GM18907 (cell line): ENCODE results near the gene PLIN1.

Experiments
- ATAC-seq: cut with Tn5 transposase; IDR thresholded peaks from one replicate; pipeline ENCODE4 v1.9.1; 2021; ENCODE audit warnings: mild to moderate bottlenecking, moderate library complexity; ENCODE audit not compliant: unreplicated experiment

Gene PLIN1

DNA sequence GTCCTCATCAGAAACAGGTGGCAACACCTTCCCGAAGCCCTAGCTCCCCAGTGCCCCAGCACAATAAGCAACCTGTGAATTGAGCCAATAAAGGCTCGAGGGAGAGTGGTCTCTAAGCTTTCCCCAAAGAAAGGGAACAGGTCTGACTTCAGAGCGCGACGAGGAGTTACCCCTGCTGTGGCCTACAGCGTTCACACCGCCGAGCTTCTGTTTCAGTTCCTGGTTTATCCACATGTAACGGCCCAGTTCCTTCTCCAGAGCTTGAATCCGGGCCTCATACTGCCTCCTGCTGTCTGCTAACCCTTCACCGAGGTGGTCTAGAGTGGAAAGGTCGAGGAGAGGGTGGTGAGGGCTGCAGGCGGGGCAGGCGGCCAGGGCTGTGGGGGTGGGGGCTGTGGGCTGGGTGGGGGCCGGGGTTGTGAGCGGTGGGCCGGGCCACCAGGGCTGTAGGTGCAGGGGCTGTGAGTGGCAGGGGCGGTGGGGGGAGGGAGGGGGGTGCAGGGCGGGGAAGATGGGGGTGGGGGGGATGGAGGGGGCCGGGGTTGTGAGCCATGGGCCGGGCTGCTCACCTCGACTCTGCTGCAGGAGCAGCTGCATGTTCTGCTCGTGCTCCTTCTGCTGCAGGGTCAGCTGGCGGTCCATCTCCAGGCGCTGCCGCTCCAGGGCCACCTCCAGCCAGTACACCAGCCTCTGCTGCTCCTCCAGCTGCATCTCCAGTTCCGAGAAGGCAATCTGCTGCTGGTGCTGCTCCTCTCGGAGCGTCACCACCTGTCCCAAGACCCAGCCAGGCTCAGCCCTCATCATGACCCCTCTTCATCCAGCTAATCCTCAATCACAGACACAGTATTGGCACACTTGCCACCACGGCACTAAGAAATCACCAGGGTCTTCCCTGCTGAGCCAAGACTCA lies 50.1 kb downstream of the PLIN1 start:
- ATAC-seq: no peak

DNA sequence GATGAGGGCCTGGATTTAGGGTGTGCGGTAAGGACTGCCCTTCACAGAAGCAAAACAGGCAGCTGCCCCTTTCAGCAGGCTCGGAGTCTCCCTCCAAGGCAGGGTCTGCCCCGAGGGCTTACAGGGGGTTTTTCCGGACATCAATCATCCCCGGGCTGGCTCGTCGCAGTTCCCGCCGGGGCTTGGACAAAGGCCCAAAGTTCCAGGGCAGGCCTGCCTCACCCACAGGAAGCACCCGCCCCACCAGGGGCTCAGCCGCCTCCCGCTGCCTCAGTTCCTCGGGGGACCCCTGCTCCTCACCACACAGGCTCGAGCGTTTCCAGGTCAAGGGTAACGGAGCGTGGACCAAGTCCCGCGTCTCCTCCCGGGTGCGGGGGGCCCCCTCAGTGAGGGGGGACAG lies 50.9 kb downstream of the PLIN1 start:
- ATAC-seq: no peak

DNA sequence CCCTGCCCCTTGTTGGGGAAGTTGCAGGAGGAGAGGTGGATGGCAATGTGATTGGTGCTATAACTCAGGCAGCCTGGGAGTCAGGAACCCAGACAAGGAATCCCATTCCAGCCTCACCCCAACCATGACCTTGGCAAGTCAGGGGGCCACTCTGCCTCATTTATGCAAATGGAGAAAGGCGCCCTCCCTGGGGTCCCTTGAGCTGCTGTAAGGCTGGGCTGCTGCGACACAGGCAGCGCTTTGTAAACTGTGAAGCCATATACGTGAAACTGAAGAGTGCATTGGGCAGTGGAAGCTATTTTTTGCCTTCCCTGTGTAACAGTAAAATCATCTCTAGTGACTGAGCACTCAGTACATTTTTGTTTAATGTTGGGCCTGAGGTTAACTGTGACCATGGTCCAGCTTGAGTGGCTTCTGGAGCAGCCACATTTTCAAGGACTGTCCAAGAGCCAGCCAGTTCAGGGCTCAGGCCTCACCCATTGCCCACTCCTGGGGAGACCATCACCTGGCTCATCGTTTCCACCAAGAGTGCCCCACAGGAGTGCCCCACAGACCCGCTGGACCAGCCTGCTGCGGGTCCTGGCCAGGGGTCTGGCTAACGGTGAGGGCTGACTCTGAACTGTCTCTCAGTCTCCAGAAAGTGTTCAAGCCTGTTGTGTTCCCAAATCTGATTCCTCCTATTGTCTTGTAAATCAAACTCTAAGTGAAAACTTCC lies 51.8 kb downstream of the PLIN1 start:
- no peak for ATAC-seq

DNA sequence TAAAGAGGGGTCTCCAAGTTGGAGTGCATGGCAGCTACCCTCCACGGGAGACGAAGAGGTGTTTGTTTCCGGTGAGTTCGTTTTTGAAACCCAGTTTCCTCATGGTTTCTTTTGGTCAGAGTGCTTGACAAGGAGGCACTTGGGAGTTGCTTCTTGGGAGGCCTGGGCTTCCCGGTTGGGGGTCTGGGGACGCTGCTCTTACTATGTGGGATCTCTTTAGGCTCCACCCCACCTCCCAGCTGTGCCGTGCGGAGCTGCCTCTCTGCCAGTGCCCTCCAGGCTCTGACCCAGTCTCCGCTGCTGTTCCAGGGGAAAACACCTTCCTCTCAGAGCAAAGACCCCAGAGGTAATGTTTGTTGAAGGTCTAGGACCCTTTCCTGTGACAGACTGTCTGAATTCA lies 53.5 kb downstream of the PLIN1 start:
- no peak for ATAC-seq

DNA sequence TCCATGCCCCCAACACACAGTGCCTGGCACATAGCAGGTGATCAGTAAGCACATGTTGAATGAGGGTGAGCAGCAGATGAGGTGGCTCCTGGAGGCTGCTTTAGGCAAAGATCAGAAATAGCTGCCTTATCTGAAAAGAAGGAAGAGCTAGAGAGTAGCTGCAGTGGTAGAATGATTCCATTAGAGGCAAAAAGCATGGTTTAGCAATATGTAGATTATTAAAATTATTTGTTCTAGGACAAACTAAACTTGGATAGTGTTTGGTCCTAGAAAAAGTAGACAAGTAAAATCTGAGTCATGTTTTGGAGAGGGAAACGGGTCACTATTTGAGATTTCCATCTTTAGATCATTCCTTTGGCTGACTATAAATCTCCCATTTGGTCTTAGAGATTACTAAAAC lies 56.0 kb downstream of the PLIN1 start:
- ATAC-seq: no peak

DNA sequence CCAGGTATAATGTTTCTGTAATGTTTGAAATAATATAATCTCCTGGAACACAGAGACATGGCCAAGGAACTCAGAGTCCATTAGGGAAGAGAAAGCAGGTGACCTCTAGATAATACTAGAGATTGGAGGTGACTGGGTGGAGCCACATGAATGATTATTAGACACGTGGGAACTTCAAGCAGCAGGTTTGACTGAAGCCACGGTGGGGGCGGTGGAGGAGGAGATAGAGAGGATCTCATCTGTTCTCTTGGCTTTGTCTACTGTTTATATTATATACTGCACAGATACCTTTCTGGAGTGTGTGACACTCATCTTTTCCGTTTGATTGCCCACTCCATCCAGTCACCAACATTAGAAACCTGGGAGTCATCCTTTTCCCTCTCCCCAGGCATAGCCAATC lies 57.6 kb downstream of the PLIN1 start:
- no peak for ATAC-seq

DNA sequence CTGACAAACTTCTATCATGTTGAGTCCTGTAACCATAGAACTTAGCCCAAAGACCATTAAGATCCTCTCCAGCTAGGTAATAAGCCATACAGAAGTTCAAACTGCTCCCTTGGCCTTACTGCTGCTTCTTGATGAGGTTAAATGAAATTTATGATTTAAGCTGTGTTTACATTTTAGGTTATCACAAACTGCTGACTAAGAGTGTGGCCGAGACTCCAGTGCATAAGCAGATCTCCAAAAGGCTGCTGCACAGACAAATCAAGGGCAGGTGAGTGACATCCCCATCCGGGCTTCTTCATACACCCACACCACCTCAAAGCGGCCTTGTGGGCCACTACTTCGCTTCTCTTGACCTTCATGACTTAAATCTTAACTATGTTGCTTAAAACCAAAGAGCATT lies 62.9 kb downstream of the PLIN1 start:
- ATAC-seq: no peak

DNA sequence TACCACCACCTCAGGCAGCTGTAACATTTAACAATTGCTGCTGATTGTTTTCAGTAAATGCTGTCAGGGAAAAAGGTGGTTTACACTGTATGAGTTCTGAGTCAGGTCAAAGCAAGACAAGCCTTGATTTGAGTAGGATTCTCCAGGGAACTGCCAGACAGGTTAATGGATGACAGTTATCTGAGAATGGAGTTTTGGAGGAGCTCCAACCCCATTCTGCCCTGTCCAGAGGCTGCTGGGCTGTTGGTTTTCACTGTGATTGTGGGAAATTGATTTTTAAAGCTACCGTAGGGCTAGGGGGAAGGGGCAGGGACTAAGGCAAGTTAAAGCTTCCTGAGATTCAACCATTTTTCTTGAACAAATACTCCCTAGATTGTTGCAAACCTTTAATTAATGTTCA lies 64.0 kb downstream of the PLIN1 start:
- ATAC-seq: no peak
